ENCODE results near the gene CD34.
"Not testable (repeated sequence)": the region's sequence is repeated elsewhere in the genome, so short reads cannot be mapped to it uniquely, and the experiment has no call there.

CD34 gene

DNA sequence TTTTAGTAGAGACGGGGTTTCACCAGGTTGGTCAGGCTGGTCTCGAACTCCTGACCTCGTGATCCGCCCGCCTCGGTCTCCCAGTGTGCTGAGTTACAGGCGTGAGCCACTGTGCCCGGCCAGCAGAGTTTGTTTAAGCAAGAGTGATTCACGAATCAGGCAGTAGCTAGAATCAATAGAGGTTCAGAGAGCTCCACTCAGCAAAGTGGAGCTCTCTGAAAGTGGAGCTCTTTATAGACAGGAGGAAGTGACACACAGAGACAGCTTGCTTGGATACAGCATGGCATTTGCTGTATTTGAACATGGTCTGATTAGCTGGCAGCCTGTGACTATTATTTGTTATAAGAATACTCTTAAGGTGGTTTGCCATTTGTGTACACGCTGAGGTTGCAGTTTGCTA, 27.1 kb upstream of the CD34 start:
- TF ChIP-seq, protein P1, sequence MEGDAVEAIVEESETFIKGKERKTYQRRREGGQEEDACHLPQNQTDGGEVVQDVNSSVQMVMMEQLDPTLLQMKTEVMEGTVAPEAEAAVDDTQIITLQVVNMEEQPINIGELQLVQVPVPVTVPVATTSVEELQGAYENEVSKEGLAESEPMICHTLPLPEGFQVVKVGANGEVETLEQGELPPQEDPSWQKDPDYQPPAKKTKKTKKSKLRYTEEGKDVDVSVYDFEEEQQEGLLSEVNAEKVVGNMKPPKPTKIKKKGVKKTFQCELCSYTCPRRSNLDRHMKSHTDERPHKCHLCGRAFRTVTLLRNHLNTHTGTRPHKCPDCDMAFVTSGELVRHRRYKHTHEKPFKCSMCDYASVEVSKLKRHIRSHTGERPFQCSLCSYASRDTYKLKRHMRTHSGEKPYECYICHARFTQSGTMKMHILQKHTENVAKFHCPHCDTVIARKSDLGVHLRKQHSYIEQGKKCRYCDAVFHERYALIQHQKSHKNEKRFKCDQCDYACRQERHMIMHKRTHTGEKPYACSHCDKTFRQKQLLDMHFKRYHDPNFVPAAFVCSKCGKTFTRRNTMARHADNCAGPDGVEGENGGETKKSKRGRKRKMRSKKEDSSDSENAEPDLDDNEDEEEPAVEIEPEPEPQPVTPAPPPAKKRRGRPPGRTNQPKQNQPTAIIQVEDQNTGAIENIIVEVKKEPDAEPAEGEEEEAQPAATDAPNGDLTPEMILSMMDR (IDR thresholded peaks at IDR 0.05; ENCODE audit: low read depth, low read length), result no peak
- no peak for DNase-seq
- peaks cover 6% of the 10 kb centered on the region for H3K9me3 ChIP-seq (ENCODE audit: severe bottlenecking)
- no peaks in the 10 kb centered on the region for H3K36me3 ChIP-seq
- H3K27ac ChIP-seq, result no peak overlapping the region
- no peak overlapping the region for H3K4me3 ChIP-seq (ENCODE audit: low read depth, low read length)
- H3K27me3 ChIP-seq (ENCODE audit: insufficient read depth, low read depth, severe bottlenecking), result no peaks in the 10 kb centered on the region

DNA sequence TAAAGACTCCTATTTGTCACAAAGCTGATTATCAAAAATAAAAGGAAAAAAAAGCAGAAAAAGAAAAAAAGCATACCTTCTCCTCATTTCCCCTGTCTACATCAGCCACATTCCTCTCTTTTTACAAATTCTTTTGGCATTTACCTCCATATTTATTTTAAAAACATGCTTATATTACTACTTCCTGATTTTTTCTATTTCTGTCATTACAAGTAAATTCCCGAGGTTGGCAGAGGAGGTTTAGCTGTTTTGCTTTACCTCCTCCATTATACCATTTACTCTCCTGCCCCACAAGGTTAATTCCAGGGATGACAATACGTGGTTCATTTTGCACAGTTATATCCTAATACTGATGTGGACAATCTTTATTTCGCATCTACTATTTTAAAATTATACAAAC, 26.3 kb upstream of the CD34 start:
- TF ChIP-seq, protein P1 (IDR thresholded peaks at IDR 0.05; ENCODE audit: low read depth, low read length), result no peak
- DNase-seq, result no peak
- peaks cover 6% of the 10 kb centered on the region for H3K9me3 ChIP-seq (ENCODE audit: severe bottlenecking)
- H3K27ac ChIP-seq, result no peak overlapping the region
- no peaks in the 10 kb centered on the region for H3K36me3 ChIP-seq
- no peak overlapping the region for H3K4me3 ChIP-seq (ENCODE audit: low read depth, low read length)
- H3K27me3 ChIP-seq (ENCODE audit: insufficient read depth, low read depth, severe bottlenecking), result no peaks in the 10 kb centered on the region

DNA sequence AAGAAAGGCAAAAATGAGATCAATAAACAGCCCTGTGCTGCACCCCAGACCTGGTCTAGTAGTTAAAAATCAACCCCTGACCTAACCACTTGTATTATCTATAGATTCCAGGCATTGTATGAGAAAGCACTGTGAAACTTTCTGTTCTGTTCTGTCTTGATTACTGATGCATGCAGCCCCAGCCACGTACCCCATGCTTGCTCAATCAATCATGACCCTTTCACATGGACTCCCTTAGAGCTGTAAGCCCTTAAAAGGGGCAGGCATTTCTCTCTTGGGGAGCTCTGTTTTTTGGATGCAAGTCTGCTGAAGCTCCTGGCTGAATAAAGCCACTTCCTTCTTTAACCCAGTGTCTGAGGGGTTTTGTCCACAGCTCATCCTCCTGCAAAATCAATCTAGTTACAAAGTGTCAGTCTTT, 24.2 kb upstream of the CD34 start:
- DNase-seq, result no peak
- peaks cover 14% of the 10 kb centered on the region for H3K9me3 ChIP-seq (ENCODE audit: severe bottlenecking)
- no peaks in the 10 kb centered on the region for H3K27me3 ChIP-seq (ENCODE audit: insufficient read depth, low read depth, severe bottlenecking)
- TF ChIP-seq, protein P1 (IDR thresholded peaks at IDR 0.05; ENCODE audit: low read depth, low read length), result no peak
- H3K36me3 ChIP-seq, result no peaks in the 10 kb centered on the region
- H3K4me3 ChIP-seq (ENCODE audit: low read depth, low read length), result no peak overlapping the region
- no peak overlapping the region for H3K27ac ChIP-seq

DNA sequence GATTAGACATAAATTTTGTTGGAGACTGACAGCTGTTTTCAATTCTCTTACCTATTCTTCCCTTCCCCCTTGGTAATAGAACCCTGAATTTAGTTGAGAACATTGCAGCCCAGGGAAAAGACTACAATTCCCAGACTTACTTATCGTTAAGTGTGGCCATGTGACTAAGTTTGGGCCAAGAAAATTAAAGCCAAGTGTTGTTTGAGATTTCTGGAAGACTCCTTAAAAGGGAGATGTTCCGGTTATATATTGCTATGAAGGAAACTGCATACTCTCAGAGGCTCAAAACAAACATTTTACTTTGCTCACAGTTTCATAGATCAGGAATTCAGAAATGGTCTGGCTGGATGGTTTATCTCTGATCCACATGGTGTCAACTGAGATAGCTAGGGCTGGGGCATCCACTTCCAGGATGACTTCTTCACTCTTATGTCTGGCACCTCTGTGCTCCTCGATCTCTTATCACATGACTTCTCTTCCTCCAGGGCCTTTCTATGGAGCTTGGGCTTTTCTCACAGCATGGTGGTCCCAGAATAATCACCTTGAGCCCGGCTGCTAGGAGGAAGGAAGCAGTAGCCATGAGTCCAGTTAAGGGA, 22.4 kb upstream of the CD34 start:
- DNase-seq, result no peak
- Histone ChIP-seq H3K36me3 (no peaks in the 10 kb centered on the region), H3K9me3 (ENCODE audit: severe bottlenecking) (peaks cover 17% of the 10 kb centered on the region), H3K4me3 (ENCODE audit: low read depth, low read length) (no peak overlapping the region), H3K27me3 (ENCODE audit: insufficient read depth, low read depth, severe bottlenecking) (no peaks in the 10 kb centered on the region), H3K27ac (no peak overlapping the region)
- TF ChIP-seq, protein P1 (IDR thresholded peaks at IDR 0.05; ENCODE audit: low read depth, low read length), result no peak

DNA sequence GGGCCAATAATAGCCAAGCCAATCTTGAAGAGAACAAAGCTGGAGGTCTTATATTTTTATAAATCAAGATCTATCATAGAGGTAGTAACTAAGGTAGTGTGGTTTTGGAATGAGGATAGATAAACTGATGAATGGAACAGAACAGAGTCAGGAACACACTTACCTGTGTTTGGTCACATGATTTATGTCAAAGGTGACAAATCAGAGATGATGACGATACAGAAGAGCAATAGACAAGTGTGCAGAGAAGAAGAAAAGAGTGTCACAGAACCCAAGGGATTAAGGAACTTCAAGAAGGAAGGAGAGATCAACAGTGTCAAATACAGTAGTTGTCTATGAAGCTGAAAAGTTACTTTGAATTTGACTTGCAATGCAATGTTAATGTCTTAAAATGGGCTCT, 16.1 kb upstream of the CD34 start:
- no peak overlapping the region for H3K4me3 ChIP-seq (ENCODE audit: low read depth, low read length)
- H3K27me3 ChIP-seq (ENCODE audit: insufficient read depth, low read depth, severe bottlenecking), result no peaks in the 10 kb centered on the region
- H3K9me3 ChIP-seq (ENCODE audit: severe bottlenecking), result peaks cover 11% of the 10 kb centered on the region
- TF ChIP-seq, protein P1 (IDR thresholded peaks at IDR 0.05; ENCODE audit: low read depth, low read length), result no peak
- no peak for DNase-seq
- no peaks in the 10 kb centered on the region for H3K36me3 ChIP-seq
- H3K27ac ChIP-seq, result no peak overlapping the region

DNA sequence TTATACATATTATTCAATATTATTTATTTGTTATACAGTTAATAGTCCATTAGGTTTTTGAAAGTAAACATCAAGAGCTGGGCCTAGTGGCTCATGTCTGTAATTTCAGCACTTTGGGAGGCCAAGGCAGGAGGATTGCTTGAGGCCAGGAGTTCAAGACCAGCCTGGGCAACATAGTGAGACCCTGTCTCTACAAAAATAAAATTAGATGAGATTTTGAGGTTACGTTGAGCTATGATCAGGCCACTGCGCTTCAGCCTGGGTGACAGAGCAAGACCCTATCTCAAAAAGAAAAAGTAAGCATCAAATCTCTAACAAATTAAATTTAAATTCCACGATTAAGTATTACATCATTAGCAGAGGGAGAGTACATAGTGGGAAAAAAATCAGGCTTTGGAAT, 15.0 kb upstream of the CD34 start:
- DNase-seq; H3K36me3 ChIP-seq; H3K27me3 ChIP-seq (ENCODE audit: insufficient read depth, low read depth, severe bottlenecking); H3K4me3 ChIP-seq (ENCODE audit: low read depth, low read length): not testable (repeated sequence)
- H3K27ac ChIP-seq, result peak overlapping the region; percentile 91
- H3K9me3 ChIP-seq (ENCODE audit: severe bottlenecking), result peaks cover 11% of the 10 kb centered on the region
